GM21390 (cell line): Measurements from ENCODE around the gene FHIT.
A peak's percentile ranks its signal among the peaks of the same experiment; 100 is the strongest.
"Not testable (repeated sequence)": the region's sequence is repeated elsewhere in the genome, so short reads cannot be mapped to it uniquely, and the experiment has no call there.

ENCODE experiments used
- ATAC-seq: cut with Tn5 transposase; IDR thresholded peaks from one replicate; pipeline ENCODE4 v1.9.1; 2021; ENCODE audit not compliant: unreplicated experiment

FHIT gene

DNA sequence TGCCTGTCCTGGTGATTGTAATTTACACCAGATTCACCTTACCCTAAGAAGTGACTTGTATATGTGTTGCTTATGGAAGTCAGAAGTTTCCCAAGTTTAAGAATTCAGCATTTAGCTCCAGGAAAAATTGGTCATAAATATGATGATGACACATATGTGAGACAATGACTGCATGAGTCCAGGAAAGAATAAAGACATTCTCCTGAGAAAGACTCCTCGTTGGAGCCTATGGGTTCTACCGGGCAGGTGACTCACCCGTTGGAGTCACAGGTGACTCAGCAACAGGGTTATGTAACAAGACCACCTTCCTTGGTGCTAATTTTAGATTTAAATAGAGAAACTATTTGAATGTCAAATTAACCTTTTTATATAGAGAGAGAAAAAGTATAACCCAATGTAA is 662.4 kb downstream of the FHIT start:
- no peak for ATAC-seq

DNA sequence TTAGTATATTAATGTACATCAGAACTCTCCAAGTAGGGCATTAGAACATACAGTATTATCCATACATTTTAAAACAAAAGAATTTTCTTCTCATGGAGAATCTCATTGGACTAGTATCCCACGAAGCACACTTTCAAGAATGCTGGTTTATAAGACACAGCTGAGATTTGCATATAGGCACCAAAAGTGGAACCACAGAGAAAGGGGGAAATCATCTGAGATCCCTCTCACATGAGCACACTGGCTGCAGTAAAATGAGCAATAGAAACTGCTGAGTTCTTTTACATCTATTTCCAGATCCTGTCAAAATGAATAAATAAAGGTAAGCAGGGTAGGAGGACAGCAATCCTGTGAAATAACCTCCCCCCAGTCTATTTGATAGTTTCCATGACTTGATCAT is 665.3 kb downstream of the FHIT start:
- no peak for ATAC-seq

- no peak for ATAC-seq
Measured at GRCh38 chr3:60584250-60584649, 667.0 kb downstream of the FHIT start.

DNA sequence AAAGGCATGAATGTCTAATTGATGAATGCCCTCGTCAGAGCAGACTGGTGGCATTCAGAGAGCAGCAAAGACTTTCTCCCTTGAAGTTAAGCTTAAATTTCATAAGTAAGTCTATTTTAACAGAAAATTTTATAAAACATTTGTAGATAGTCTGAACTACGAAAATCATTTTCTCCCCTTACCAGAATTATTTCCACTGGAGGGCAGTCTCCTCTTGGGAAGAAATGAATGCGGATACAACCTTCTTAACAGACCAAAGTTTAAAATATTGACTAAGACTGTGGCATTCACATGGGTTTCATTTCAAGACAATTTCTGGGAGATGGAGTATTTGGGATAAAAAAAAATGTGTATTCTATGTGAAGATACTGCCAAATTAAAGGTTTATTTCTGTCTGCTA is 669.0 kb downstream of the FHIT start:
- no peak for ATAC-seq

- ATAC-seq: no peak
Measured at GRCh38 chr3:60580809-60581208, 670.4 kb downstream of the FHIT start.

- ATAC-seq: no peak
Measured at GRCh38 chr3:60579734-60580133, 671.5 kb downstream of the FHIT start.

DNA sequence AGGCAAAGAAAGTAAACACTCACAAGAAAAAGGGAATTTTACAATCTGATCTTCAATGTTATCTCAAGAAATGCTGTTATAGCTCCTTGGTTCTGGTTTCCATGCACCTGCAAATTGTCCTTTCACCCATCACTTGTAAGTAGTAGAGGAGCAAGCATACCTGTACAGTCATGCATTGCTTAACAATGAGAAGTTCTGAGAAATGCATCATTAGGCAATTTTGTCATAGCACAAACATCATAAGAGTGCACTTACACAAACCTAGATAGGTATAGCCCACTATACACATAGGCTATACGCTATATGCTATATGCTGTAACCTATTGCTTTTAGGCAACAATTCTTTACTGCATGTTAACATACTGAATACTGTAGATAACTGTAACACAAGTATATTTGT is 672.3 kb downstream of the FHIT start:
- no peak for ATAC-seq

DNA sequence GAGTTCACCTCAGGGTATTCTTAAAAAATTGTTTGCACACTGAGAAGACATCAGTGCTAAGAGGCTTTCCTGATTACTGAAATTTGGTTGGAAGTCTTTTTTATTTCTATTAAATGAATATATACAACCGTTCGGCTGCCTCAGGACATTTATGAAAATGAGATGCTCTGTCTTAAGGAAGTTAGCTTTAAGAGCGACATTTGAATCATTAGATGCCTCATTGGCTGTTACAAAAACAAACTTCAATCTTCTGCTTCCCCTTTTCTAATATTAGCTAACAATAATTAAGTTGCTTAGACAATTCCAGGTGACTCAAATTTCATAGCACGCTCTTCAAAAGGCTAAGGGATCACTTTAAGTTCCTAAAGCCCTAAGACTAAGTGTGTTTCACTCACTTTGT is 673.7 kb downstream of the FHIT start:
- ATAC-seq: no peak

- no peak for ATAC-seq
Measured at GRCh38 chr3:60575718-60576272, 675.5 kb downstream of the FHIT start.

GRCh38 chr3:60574046-60574769 is 677.0 kb downstream of the FHIT start:
- ATAC-seq: no peak

GRCh38 chr3:60573494-60573893 is 677.8 kb downstream of the FHIT start:
- ATAC-seq: no peak

- no peak for ATAC-seq
Measured at GRCh38 chr3:60571511-60571910, 679.7 kb downstream of the FHIT start.

GRCh38 chr3:60557122-60557521 is 694.1 kb downstream of the FHIT start:
- ATAC-seq: no peak

DNA sequence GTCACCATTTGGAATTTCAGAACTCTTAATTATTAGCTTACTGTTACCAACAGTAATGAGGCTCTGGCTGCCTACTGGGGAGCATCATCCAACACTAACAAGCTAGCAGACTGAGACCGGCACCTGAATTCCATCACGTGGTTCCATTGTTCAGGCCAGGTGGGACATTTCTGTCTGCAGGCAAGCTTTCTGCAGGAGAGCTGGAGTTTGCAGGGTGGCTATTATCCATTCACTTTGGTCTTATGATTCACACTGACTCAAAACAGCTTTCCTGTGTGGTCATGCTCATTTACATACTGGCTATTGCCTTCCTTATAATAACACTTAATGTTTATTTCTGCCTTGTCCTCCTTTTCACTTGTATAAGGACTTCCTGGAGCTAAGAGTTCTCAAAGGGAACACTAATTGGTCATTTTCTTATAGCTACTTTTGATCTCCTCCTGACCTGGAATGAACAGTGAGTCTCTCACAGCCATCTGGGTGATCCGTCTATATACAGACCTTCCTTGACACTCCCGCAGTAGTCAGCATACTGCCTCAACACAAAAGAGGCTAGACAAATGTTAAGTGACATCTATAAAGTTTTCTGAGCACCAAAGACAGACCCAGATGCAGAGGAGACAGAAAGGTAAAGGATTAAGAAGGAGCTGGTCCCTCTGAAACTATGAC is 695.4 kb downstream of the FHIT start:
- peak; percentile 91 for ATAC-seq

GRCh38 chr3:60553144-60553543 is 698.1 kb downstream of the FHIT start:
- peak; percentile 33 for ATAC-seq

DNA sequence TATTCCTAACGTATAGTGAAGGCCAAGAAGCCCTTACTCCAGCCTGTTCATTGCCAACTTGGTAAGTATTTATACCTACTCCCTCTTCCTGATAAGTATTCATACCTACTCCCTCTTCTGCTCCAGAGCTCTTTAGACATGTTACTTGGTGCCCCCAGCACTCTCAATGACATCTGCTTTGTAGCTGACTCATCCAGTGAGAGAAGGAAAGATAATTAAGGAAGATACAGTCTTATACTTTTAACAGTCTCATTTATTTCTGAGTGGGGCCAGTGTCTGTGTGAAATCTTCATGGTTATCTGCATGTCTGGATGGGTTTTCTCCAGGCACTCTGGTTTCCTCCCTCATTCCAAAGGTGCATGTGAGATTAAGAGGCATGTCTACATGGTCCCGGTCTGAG is 698.7 kb downstream of the FHIT start:
- no peak for ATAC-seq

DNA sequence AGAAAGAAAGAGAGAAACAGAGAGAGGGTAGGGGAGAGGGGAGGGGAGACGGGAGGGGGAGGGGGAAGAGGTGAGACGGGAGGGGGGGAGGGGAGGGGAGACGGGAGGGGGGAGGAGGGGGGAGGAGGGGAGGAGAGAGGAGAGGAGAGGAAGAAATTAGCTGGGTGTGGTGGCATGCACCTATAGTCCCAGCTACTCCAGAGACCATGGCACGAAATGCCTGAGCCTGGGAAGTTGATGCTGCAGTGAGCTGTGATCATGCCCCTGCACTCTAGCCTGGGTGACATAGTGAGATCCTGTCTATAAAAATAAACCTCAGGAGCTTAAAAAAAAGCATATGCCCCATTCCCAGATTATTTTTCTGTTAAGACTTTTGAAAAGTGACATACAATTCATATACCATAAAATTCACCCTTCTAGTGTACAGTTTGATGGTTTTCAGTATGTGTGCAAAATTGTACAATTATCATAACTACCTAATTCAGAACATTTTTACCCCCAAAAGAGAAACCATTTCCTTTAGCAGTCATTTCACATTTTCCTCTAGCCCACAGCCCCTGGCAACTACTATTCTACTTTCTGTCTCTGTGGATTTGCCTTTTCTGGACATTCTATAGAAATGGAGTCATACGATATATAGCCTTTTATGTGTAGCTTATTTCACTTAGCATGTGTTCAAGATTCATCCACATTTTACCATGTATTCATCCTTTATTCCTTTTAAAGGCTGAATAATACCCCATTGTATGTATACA is 699.6 kb downstream of the FHIT start:
- no peak for ATAC-seq

DNA sequence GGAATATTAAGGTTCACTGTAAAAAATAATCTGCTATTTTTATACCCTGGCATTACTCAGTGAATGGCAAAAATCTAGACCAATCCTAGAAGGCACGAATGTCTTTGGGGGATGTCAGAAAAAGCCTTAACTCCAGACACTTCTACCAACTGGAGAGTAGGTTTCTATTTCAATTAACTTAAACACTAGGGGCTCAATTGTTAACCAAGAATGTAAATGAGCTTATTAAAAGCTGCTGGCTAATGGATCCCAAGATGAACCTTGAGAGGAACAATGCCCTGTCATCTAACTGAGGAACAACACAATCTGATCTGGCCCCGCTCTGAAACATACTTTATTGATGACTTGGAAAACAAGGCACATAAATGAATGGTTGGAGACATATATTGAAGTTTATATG is 701.4 kb downstream of the FHIT start:
- no peak for ATAC-seq

DNA sequence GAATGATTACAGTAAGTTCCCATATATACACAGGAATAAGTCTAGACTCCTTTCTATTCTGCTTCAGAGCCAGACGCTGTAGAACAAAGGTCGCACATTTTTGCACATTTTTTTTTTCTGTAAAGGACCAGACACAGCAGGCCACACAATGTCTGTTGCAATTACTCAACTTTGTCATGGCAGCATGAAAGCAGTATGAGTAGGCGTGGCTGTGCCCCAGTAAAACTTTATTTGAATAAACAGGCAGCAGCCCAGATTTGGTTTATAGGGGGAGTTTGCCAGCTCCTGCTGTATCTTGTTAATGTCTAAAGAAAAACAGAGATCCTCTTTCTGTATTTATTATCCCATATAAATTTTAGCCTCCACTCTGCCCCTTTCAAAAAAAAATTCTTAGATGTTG is 708.3 kb downstream of the FHIT start:
- ATAC-seq: no peak

DNA sequence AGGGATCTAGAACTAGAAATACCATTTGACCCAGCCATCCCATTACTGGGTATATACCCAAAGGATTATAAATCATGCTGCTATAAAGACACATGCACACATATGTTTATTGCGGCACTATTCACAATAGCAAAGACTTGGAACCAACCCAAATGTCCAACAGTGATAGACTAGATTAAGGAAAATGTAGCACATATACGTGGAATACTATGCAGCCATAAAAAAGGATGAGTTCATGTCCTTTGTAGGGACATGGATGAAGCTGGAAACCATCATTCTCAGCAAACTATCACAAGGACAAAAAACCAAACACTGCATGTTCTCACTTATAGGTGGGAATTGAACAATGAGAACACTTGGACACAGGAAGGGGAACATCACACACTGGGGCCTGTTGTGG is 711.9 kb downstream of the FHIT start:
- ATAC-seq: not testable (repeated sequence)

DNA sequence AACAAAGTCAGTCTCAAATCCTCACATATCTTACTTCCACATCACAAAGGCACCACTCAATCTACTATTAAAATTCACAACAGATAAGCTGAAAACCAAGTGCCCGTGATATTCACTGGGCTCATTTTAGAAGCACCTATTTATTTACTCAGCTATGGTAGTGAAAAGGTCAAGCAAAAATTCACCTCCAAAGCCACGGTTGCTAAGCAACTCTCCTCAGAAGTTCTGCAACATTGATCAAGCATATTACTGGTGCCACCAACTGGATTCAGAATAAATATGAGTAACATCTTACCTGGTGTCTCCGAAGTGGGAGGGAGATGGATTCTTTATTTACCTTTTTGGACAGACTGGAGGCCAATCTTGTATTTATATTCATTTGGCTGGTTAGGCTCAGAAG is 714.8 kb downstream of the FHIT start:
- ATAC-seq: no peak

DNA sequence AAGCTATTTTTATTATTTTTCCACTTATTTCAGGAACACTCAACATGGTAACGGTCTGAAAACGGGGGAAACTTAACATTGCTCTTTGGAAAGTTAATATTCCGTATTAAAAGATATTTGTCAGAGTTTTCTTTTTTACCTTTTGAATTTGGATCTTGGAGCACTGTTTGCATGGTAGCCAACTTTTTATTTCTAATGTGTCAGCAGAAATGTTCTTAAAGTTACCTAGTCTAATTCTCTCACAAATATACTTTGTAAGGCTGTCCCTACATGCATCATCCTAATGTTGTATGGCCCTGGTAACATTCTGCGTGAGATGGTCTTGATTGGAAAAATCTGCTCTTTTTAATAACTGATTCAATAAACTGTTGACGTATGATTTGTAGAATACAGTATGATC is 719.5 kb downstream of the FHIT start:
- no peak for ATAC-seq
